SW480 (cell line): ENCODE results near the gene MEF2A.

Experiments
- DNase-seq: peaks from one replicate; pipeline ENCODE4 v3.0.0-alpha.2; 2016; ENCODE audit warnings: low spot score

MEF2A gene

GRCh38 chr15:99606646-99607045, 40.9 kb downstream of the MEF2A start:
- no peak for DNase-seq

- DNase-seq = no peak
These were observed 47.7 kb downstream of the MEF2A start for GRCh38 chr15:99613481-99613880.

GRCh38 chr15:99613887-99614647, 48.3 kb downstream of the MEF2A start:
- no peak for DNase-seq

GRCh38 chr15:99614749-99615288, 49.0 kb downstream of the MEF2A start:
- DNase-seq = no peak

GRCh38 chr15:99615460-99615859, 49.7 kb downstream of the MEF2A start:
- DNase-seq = no peak

- no peak for DNase-seq
These were observed 50.3 kb downstream of the MEF2A start for GRCh38 chr15:99616129-99616528.

GRCh38 chr15:99616773-99617342, 51.1 kb downstream of the MEF2A start:
- DNase-seq = no peak

- DNase-seq = no peak
These were observed 53.2 kb downstream of the MEF2A start for GRCh38 chr15:99618941-99619411.

- DNase-seq = no peak
These were observed 53.9 kb downstream of the MEF2A start for GRCh38 chr15:99619712-99620111.

- DNase-seq = no peak
These were observed 54.4 kb downstream of the MEF2A start for GRCh38 chr15:99620178-99620577.

- no peak for DNase-seq
These were observed 56.0 kb downstream of the MEF2A start for GRCh38 chr15:99621767-99622166.

- DNase-seq = no peak
These were observed 62.7 kb downstream of the MEF2A start for GRCh38 chr15:99628374-99629001.

- no peak for DNase-seq
These were observed 64.9 kb downstream of the MEF2A start for GRCh38 chr15:99630607-99631131.

GRCh38 chr15:99631255-99631654, 65.5 kb downstream of the MEF2A start:
- no peak for DNase-seq

GRCh38 chr15:99632521-99632920, 66.7 kb downstream of the MEF2A start:
- no peak for DNase-seq

GRCh38 chr15:99633655-99634054, 67.9 kb downstream of the MEF2A start:
- no peak for DNase-seq

- no peak for DNase-seq
These were observed 68.8 kb downstream of the MEF2A start for GRCh38 chr15:99634576-99634975.

GRCh38 chr15:99635145-99635544, 69.4 kb downstream of the MEF2A start:
- no peak for DNase-seq

- no peak for DNase-seq
These were observed 70.0 kb downstream of the MEF2A start for GRCh38 chr15:99635794-99636193.

- DNase-seq = no peak
These were observed 79.2 kb downstream of the MEF2A start for GRCh38 chr15:99644913-99645542.

GRCh38 chr15:99645543-99645935, 79.8 kb downstream of the MEF2A start:
- DNase-seq = no peak

- DNase-seq = no peak
These were observed 80.2 kb downstream of the MEF2A start for GRCh38 chr15:99645951-99646350.
